ENCODE data around the gene HOXA3. TPM values are rescaled to one million over a fixed set of nuclear protein-coding genes. Genes with fewer than 3 reads are reported as not detected.

The HOXA3 gene
- total RNA-seq, 1 donor from 2014 or later = not detected

- DNase-seq (ENCODE audit: low read depth) = peak; percentile 84
- Histone ChIP-seq H3K4me2 (ENCODE audit: low read length) (peak overlapping the region; percentile 91), H2AFZ (ENCODE audit: low read depth, low read length) (no peak overlapping the region), H3K4me1 (ENCODE audit: insufficient read depth, low read length) (peaks cover 36% of the 10 kb centered on the region), H3K9me3 (ENCODE audit: insufficient read depth, low read depth, low read length) (no peaks in the 10 kb centered on the region), H3K36me3 (ENCODE audit: insufficient read depth, low read length) (no peaks in the 10 kb centered on the region), H3K27me3 (ENCODE audit: insufficient read depth, low read length) (peaks cover 61% of the 10 kb centered on the region), H3K4me3 (ENCODE audit: insufficient read depth, low read depth, low read length) (no peak overlapping the region), H3K9ac (ENCODE audit: low read length) (peak overlapping the region; percentile 68), H4K20me1 (ENCODE audit: insufficient read depth, low read length) (no peaks in the 10 kb centered on the region), H3K79me2 (ENCODE audit: insufficient read depth, low read length) (peaks cover 46% of the 10 kb centered on the region), H3K27ac (ENCODE audit: low read depth, low read length) (peak overlapping the region; percentile 70)
- no peak for FAIRE-seq
- no peak overlapping the region for H3K27ac Mint-ChIP-seq (ENCODE audit: unreplicated experiment)
- peaks cover 88% of the 10 kb centered on the region for H3K27me3 Mint-ChIP-seq (ENCODE audit: low read depth, unreplicated experiment)
- TF ChIP-seq EZH2 (IDR thresholded peaks at IDR 0.05; ENCODE audit: insufficient read depth, low read length) (no peak), CTCF (IDR thresholded peaks at IDR 0.05; ENCODE audit: insufficient read depth, low read depth, low read length) (no peak)
- H3K36me3 Mint-ChIP-seq (ENCODE audit: low read depth, unreplicated experiment) = peaks cover 3% of the 10 kb centered on the region
- H3K4me1 Mint-ChIP-seq (ENCODE audit: low read depth, unreplicated experiment) = no peaks in the 10 kb centered on the region
- H3K4me3 Mint-ChIP-seq (ENCODE audit: unreplicated experiment) = no peak overlapping the region
- peaks cover 28% of the 10 kb centered on the region for H3K9me3 Mint-ChIP-seq (ENCODE audit: unreplicated experiment)
Measured at GRCh38 chr7:27108390-27109127, 43.8 kb downstream of the HOXA3 start.

- Histone ChIP-seq H3K27ac (ENCODE audit: low read depth, low read length) (peak overlapping the region; percentile 70), H3K4me2 (ENCODE audit: low read length) (peak overlapping the region; percentile 91), H3K79me2 (ENCODE audit: insufficient read depth, low read length) (peaks cover 37% of the 10 kb centered on the region), H3K27me3 (ENCODE audit: insufficient read depth, low read length) (peaks cover 57% of the 10 kb centered on the region), H3K9ac (ENCODE audit: low read length) (peak overlapping the region; percentile 68), H4K20me1 (ENCODE audit: insufficient read depth, low read length) (no peaks in the 10 kb centered on the region), H3K4me3 (ENCODE audit: insufficient read depth, low read depth, low read length) (no peak overlapping the region), H3K36me3 (ENCODE audit: insufficient read depth, low read length) (no peaks in the 10 kb centered on the region), H3K4me1 (ENCODE audit: insufficient read depth, low read length) (peaks cover 37% of the 10 kb centered on the region), H2AFZ (ENCODE audit: low read depth, low read length) (no peak overlapping the region), H3K9me3 (ENCODE audit: insufficient read depth, low read depth, low read length) (no peaks in the 10 kb centered on the region)
- Mint-ChIP-seq H3K4me3 (ENCODE audit: unreplicated experiment) (no peak overlapping the region), H3K27me3 (ENCODE audit: low read depth, unreplicated experiment) (peaks cover 90% of the 10 kb centered on the region), H3K27ac (ENCODE audit: unreplicated experiment) (peak overlapping the region; percentile 58), H3K36me3 (ENCODE audit: low read depth, unreplicated experiment) (peaks cover 6% of the 10 kb centered on the region), H3K9me3 (ENCODE audit: unreplicated experiment) (peaks cover 29% of the 10 kb centered on the region), H3K4me1 (ENCODE audit: low read depth, unreplicated experiment) (no peaks in the 10 kb centered on the region)
- DNase-seq (ENCODE audit: low read depth) (peak; percentile 71), FAIRE-seq (no peak)
- TF ChIP-seq CTCF (IDR thresholded peaks at IDR 0.05; ENCODE audit: insufficient read depth, low read depth, low read length) = no peak
- TF ChIP-seq EZH2 (IDR thresholded peaks at IDR 0.05; ENCODE audit: insufficient read depth, low read length) = no peak
Measured at GRCh38 chr7:27107391-27108381, 44.7 kb downstream of the HOXA3 start.
